B cell (primary cell): Measurements from ENCODE around the gene HPS5.

Experiments used
- EZH2 ChIP-seq: IDR thresholded peaks from 2 replicates; pipeline ENCODE4 v1.6.1; 2012; ENCODE audit warnings: borderline replicate concordance, low read depth, mild to moderate bottlenecking, moderate library complexity, low read length; ENCODE audit not compliant: insufficient read depth, poor library complexity, severe bottlenecking
- TF ChIP-seq, protein P1 (sequence below): fragments of 200-600 bp; IDR thresholded peaks from one replicate; pipeline ENCODE4 v1.8.0; 2022; ENCODE audit warnings: antibody characterized with exemption, mild to moderate bottlenecking

DNA sequence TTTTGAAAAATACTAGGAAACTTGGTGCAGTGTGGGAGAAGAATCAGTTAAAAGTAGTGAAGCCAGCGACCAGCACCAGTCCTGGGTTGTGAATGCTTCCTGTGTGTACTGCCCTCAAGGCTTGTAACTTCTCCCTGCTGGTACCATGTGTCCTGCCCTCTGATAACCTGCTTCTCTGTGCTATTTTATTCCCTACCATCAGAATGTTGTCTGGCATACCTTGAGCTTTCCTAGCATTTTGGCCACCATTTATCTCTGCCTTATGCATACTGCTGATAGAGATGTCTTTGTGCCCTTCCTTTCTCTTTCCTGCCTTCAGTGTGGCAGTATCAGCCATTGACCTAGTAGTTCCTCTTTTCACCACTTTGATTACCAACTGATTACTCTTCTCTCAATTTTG is 2.4 kb upstream of the HPS5 start:
- TF ChIP-seq, protein P1, sequence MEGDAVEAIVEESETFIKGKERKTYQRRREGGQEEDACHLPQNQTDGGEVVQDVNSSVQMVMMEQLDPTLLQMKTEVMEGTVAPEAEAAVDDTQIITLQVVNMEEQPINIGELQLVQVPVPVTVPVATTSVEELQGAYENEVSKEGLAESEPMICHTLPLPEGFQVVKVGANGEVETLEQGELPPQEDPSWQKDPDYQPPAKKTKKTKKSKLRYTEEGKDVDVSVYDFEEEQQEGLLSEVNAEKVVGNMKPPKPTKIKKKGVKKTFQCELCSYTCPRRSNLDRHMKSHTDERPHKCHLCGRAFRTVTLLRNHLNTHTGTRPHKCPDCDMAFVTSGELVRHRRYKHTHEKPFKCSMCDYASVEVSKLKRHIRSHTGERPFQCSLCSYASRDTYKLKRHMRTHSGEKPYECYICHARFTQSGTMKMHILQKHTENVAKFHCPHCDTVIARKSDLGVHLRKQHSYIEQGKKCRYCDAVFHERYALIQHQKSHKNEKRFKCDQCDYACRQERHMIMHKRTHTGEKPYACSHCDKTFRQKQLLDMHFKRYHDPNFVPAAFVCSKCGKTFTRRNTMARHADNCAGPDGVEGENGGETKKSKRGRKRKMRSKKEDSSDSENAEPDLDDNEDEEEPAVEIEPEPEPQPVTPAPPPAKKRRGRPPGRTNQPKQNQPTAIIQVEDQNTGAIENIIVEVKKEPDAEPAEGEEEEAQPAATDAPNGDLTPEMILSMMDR = no peak
- TF ChIP-seq EZH2 = no peak
